RPMI7951 (cell line): ENCODE data around the gene BUD23. TPM values are rescaled to one million over a fixed set of nuclear protein-coding genes. Genes with fewer than 3 reads are reported as not detected.

Experiments
- DNase-seq: peaks from one replicate; pipeline ENCODE4 v3.0.0-alpha.2; 2012; ENCODE audit warnings: low read depth
- total RNA-seq: library from RNA; depleted of rRNA; stranded (reverse); fragments of >200 nt; shearing (Covaris generic); gene quantifications from 2 replicates; pipeline ENCODE4 v1.2.3, GENCODE V29; 2014; rRNA removed

BUD23 gene
- total RNA-seq, 1 experiment from 2014 or later: 55.3 TPM

DNA sequence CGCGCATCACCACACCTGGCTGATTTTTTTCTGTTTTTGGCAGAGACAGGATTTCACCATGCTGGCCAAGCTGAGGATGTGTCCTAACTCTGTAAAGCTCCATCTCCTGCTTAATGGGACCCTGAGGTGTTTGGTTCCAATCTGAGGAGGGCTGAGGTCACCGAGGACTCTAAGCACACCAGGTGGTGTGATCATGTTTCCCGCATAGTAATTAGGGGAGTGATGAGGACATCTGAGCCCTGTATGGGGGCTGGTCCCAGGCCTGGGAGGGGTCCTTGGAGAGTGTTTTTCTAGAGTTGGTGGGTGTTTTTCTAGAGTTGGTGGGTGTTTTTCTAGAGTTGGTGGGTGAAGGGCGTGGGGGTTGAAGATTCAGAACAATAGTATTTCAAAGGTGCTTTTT lies 58.2 kb downstream of the BUD23 start:
- no peak for DNase-seq

DNA sequence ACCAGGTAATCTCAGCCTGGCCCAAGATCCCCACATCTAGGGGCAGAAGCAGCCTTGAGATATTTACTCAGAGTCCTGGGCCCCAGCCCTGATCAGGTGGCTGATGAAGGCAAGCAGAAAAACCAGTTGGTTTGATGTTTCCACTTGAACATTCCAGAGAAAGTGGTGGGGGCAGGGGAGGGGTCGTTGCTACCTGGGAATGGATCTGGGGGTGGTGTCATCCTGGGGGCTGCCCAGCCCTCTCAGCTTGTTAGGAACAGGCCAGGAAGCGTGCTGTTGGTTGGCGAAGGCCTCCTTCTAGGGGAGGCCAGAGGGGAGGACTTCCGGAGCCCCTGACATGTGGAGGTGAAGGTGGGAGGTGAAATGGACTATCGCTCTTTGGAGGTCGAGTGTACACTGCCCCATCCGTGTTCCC lies 58.9 kb downstream of the BUD23 start:
- DNase-seq: no peak

- DNase-seq: no peak
Observed at GRCh38 chr7:73742753-73743641, 59.6 kb downstream of the BUD23 start.

- no peak for DNase-seq
Observed at GRCh38 chr7:73746378-73746777, 63.0 kb downstream of the BUD23 start.

Other genes starting within 250 kb of the BUD23 start
- gene FZD9, start 249.8 kb upstream of the BUD23 start, total RNA-seq: 0.60 and 0.88 TPM in 2 replicates
- 54.2 and 60.4 TPM in 2 replicates for gene BAZ1B, start 161.3 kb upstream of the BUD23 start, total RNA-seq
- gene BCL7B, start 125.9 kb upstream of the BUD23 start, total RNA-seq: 32.8 and 33.1 TPM in 2 replicates
- 78.9 and 88.3 TPM in 2 replicates for gene TBL2, start 105.0 kb upstream of the BUD23 start, total RNA-seq
- gene MLXIPL, start 59.1 kb upstream of the BUD23 start, total RNA-seq: not detected in 2 replicates
- 2.0 and 2.1 TPM in 2 replicates for gene VPS37D, start 15.8 kb upstream of the BUD23 start, total RNA-seq
- 2.3 and 2.5 TPM in 2 replicates for gene DNAJC30, start 144 bp upstream of the BUD23 start, total RNA-seq
- 36.4 and 45.6 TPM in 2 replicates for gene STX1A, start 36.1 kb downstream of the BUD23 start, total RNA-seq
- 19.8 and 20.7 TPM in 2 replicates for gene ABHD11, start 55.2 kb downstream of the BUD23 start, total RNA-seq
- gene CLDN3, start 86.7 kb downstream of the BUD23 start, total RNA-seq: not detected in 2 replicates
- 0.49 and 1.2 TPM in 2 replicates for gene CLDN4, start 147.4 kb downstream of the BUD23 start, total RNA-seq
- 0.12 and 0.29 TPM in 2 replicates for gene METTL27, start 158.9 kb downstream of the BUD23 start, total RNA-seq
- gene TMEM270, start 177.6 kb downstream of the BUD23 start, total RNA-seq: not detected in 2 replicates